ENCODE measurements around the gene APP.

Gene APP

GRCh38 chr21:25855576-25855975 lies 315.0 kb downstream of the APP start:
- H3K27ac ChIP-seq = no peak overlapping the region
- H3K9me3 ChIP-seq (ENCODE audit: control insufficient read depth, low read length) = no peaks in the 10 kb centered on the region
- no peak overlapping the region for H3K4me3 ChIP-seq (ENCODE audit: low read depth, low read length)
- H2AFZ ChIP-seq = no peak overlapping the region
- H3K4me2 ChIP-seq (ENCODE audit: low read length) = no peak overlapping the region
- no peaks in the 10 kb centered on the region for H3K27me3 ChIP-seq (ENCODE audit: control insufficient read depth, insufficient read depth, low read length)
- H3K4me1 ChIP-seq = no peaks in the 10 kb centered on the region
- TF ChIP-seq CTCF (IDR thresholded peaks at IDR 0.05) = no peak
- H3K9ac ChIP-seq = no peak overlapping the region
- H3K79me2 ChIP-seq = no peaks in the 10 kb centered on the region
- H3K36me3 ChIP-seq (ENCODE audit: control insufficient read depth, insufficient read depth, low read length) = no peaks in the 10 kb centered on the region

- no peaks in the 10 kb centered on the region for H3K79me2 ChIP-seq
- H3K4me3 ChIP-seq (ENCODE audit: low read depth, low read length) = no peak overlapping the region
- H3K27ac ChIP-seq = no peak overlapping the region
- no peak overlapping the region for H3K4me2 ChIP-seq (ENCODE audit: low read length)
- no peak for TF ChIP-seq CTCF (IDR thresholded peaks at IDR 0.05)
- no peaks in the 10 kb centered on the region for H3K9me3 ChIP-seq (ENCODE audit: control insufficient read depth, low read length)
- no peak overlapping the region for H3K9ac ChIP-seq
- no peaks in the 10 kb centered on the region for H3K27me3 ChIP-seq (ENCODE audit: control insufficient read depth, insufficient read depth, low read length)
- no peaks in the 10 kb centered on the region for H3K4me1 ChIP-seq
- H3K36me3 ChIP-seq (ENCODE audit: control insufficient read depth, insufficient read depth, low read length) = no peaks in the 10 kb centered on the region
- H2AFZ ChIP-seq = no peak overlapping the region
Observed at GRCh38 chr21:25850126-25850842, 320.3 kb downstream of the APP start.

- no peaks in the 10 kb centered on the region for H3K79me2 ChIP-seq
- no peak overlapping the region for H3K27ac ChIP-seq
- H3K4me3 ChIP-seq (ENCODE audit: low read depth, low read length) = no peak overlapping the region
- H3K27me3 ChIP-seq (ENCODE audit: control insufficient read depth, insufficient read depth, low read length) = no peaks in the 10 kb centered on the region
- no peak overlapping the region for H3K4me2 ChIP-seq (ENCODE audit: low read length)
- no peak overlapping the region for H2AFZ ChIP-seq
- H3K36me3 ChIP-seq (ENCODE audit: control insufficient read depth, insufficient read depth, low read length) = no peaks in the 10 kb centered on the region
- H3K9ac ChIP-seq = no peak overlapping the region
- H3K9me3 ChIP-seq (ENCODE audit: control insufficient read depth, low read length) = no peaks in the 10 kb centered on the region
- TF ChIP-seq CTCF (IDR thresholded peaks at IDR 0.05) = no peak
- H3K4me1 ChIP-seq = no peaks in the 10 kb centered on the region
Observed at GRCh38 chr21:25848309-25848708, 322.3 kb downstream of the APP start.

- no peak overlapping the region for H3K4me3 ChIP-seq (ENCODE audit: low read depth, low read length)
- H3K27me3 ChIP-seq (ENCODE audit: control insufficient read depth, insufficient read depth, low read length) = no peaks in the 10 kb centered on the region
- no peaks in the 10 kb centered on the region for H3K36me3 ChIP-seq (ENCODE audit: control insufficient read depth, insufficient read depth, low read length)
- H3K4me1 ChIP-seq = no peaks in the 10 kb centered on the region
- H2AFZ ChIP-seq = no peak overlapping the region
- no peaks in the 10 kb centered on the region for H3K9me3 ChIP-seq (ENCODE audit: control insufficient read depth, low read length)
- no peak overlapping the region for H3K27ac ChIP-seq
- no peak overlapping the region for H3K9ac ChIP-seq
- H3K4me2 ChIP-seq (ENCODE audit: low read length) = no peak overlapping the region
- TF ChIP-seq CTCF (IDR thresholded peaks at IDR 0.05) = no peak
- no peaks in the 10 kb centered on the region for H3K79me2 ChIP-seq
Observed at GRCh38 chr21:25845729-25846256, 324.8 kb downstream of the APP start.

- H3K4me2 ChIP-seq (ENCODE audit: low read length) = no peak overlapping the region
Observed at GRCh38 chr21:25842925-25843324, 327.6 kb downstream of the APP start.

More at GRCh38 chr21:25842925-25843324, 327.6 kb downstream of the APP start:
- Histone ChIP-seq H3K36me3 (ENCODE audit: control insufficient read depth, insufficient read depth, low read length) (no peaks in the 10 kb centered on the region), H2AFZ (no peak overlapping the region), H3K9ac (no peak overlapping the region), H3K79me2 (no peaks in the 10 kb centered on the region), H3K27me3 (ENCODE audit: control insufficient read depth, insufficient read depth, low read length) (no peaks in the 10 kb centered on the region), H3K4me1 (no peaks in the 10 kb centered on the region), H3K4me3 (ENCODE audit: low read depth, low read length) (no peak overlapping the region), H3K9me3 (ENCODE audit: control insufficient read depth, low read length) (no peaks in the 10 kb centered on the region), H3K27ac (no peak overlapping the region)
- TF ChIP-seq CTCF (IDR thresholded peaks at IDR 0.05) = no peak

Data from parathyroid adenoma (tissue), 2 donors.